Measurements from ENCODE around the gene SIL1.

DNA sequence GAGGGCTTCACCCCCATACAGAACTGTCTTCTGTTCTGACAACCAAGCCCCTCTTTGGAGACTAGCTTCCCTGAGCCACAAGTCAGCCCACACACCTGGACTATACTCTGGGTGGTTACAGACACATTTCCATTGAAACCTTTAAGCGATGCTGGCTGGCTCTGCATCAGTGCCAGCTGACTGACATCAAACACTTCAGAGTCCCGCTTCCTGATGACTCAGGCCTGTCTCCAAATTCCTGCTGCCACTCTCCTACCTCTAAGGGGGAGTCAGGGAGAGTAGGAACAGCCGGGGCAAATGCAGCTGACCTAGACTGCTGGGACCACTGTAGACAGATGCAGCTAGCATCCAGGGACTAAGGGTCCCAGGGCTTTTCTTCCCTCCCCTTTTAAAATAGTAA lies 59.4 kb downstream of the SIL1 start:
- TF ChIP-seq, protein P1, sequence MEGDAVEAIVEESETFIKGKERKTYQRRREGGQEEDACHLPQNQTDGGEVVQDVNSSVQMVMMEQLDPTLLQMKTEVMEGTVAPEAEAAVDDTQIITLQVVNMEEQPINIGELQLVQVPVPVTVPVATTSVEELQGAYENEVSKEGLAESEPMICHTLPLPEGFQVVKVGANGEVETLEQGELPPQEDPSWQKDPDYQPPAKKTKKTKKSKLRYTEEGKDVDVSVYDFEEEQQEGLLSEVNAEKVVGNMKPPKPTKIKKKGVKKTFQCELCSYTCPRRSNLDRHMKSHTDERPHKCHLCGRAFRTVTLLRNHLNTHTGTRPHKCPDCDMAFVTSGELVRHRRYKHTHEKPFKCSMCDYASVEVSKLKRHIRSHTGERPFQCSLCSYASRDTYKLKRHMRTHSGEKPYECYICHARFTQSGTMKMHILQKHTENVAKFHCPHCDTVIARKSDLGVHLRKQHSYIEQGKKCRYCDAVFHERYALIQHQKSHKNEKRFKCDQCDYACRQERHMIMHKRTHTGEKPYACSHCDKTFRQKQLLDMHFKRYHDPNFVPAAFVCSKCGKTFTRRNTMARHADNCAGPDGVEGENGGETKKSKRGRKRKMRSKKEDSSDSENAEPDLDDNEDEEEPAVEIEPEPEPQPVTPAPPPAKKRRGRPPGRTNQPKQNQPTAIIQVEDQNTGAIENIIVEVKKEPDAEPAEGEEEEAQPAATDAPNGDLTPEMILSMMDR (IDR thresholded peaks at IDR 0.05; ENCODE audit: insufficient read depth, low read depth, low read length), result no peak
- no peak for TF ChIP-seq EZH2 (IDR thresholded peaks at IDR 0.05; ENCODE audit: insufficient read depth, low read length)
